GF-D8 (cell line): ENCODE measurements around the gene ADAM8.
"Not testable (repeated sequence)": the region's sequence is repeated elsewhere in the genome, so short reads cannot be mapped to it uniquely, and the experiment has no call there.

Experiments
- DNase-seq: peaks from one replicate; lab custom pipeline; 2025; lab: John Stamatoyannopoulos, UW

ADAM8 gene

GRCh38 chr10:133230387-133231195 is 46.1 kb downstream of the ADAM8 start:
- no peak for DNase-seq

GRCh38 chr10:133230044-133230361 is 46.7 kb downstream of the ADAM8 start, which contains the start of gene UTF1:
TSS of gene UTF1 (plus strand) at chr10:133230217. CDS start at chr10:133230289, 72 bp downstream.
- DNase-seq = no peak

GRCh38 chr10:133229265-133230043 is 47.2 kb downstream of the ADAM8 start:
- no peak for DNase-seq

- DNase-seq = no peak
Measured at GRCh38 chr10:133227256-133227655, 49.4 kb downstream of the ADAM8 start.

GRCh38 chr10:133226251-133226808 is 50.3 kb downstream of the ADAM8 start:
- DNase-seq = no peak

- no peak for DNase-seq
Measured at GRCh38 chr10:133225707-133226191, 50.9 kb downstream of the ADAM8 start.

- DNase-seq = no peak
Measured at GRCh38 chr10:133224756-133225372, 51.8 kb downstream of the ADAM8 start.

GRCh38 chr10:133224076-133224475 is 52.6 kb downstream of the ADAM8 start:
- no peak for DNase-seq

- not testable (repeated sequence) for DNase-seq
Measured at GRCh38 chr10:133221756-133222155, 54.9 kb downstream of the ADAM8 start.

GRCh38 chr10:133221331-133221730 is 55.3 kb downstream of the ADAM8 start:
- DNase-seq = no peak

- no peak for DNase-seq
Measured at GRCh38 chr10:133219782-133220181, 56.9 kb downstream of the ADAM8 start.

GRCh38 chr10:133218891-133219290 is 57.8 kb downstream of the ADAM8 start:
- no peak for DNase-seq

GRCh38 chr10:133217800-133218589 is 58.7 kb downstream of the ADAM8 start:
- no peak for DNase-seq

GRCh38 chr10:133216776-133217175 is 59.9 kb downstream of the ADAM8 start:
- no peak for DNase-seq

GRCh38 chr10:133215586-133215985 is 61.1 kb downstream of the ADAM8 start:
- DNase-seq = no peak

GRCh38 chr10:133214468-133215410 is 61.9 kb downstream of the ADAM8 start:
- no peak for DNase-seq

GRCh38 chr10:133213641-133214467 is 62.8 kb downstream of the ADAM8 start:
- no peak for DNase-seq

GRCh38 chr10:133212853-133213494 is 63.7 kb downstream of the ADAM8 start:
- DNase-seq = no peak
